SIG-M5 treated with dmso at 0.1 percent for 504 hours (cell line): ENCODE data around the gene PARP8.

Source experiments
- DNase-seq: peaks from one replicate; lab custom pipeline; 2025; ENCODE audit not compliant: unreplicated experiment; lab: John Stamatoyannopoulos, UW

PARP8 gene

DNA sequence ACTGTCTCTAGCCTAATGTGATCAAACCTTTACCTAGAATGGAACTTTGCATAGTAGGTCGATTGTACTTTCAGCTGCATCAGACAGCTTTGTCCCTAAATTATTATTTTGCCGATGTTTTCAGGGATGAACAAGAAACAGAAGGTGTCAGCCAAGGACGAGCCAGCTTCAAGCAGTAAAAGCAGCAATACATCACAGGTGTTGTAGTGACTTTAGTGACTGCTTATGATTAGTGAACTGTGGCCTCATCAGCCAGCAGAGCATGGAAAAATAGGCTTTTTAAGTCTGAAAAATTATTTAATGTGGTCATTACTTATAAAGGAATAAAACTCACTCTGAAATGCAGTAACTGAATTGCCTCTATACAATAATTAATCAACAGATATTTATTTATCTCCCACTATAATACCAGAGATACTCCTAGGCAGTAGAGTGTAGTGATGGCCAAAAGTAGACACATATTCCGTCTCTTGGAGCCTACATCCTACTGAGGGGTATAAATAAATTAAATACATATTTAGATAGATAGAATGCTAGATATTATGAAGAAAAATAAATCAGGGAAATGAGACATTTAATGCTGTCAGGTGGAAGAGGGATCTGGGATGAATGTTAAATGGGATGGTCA is 166.3 kb downstream of the PARP8 start:
- no peak for DNase-seq

GRCh38 chr5:50836356-50836755 is 169.9 kb downstream of the PARP8 start:
- no peak for DNase-seq

DNA sequence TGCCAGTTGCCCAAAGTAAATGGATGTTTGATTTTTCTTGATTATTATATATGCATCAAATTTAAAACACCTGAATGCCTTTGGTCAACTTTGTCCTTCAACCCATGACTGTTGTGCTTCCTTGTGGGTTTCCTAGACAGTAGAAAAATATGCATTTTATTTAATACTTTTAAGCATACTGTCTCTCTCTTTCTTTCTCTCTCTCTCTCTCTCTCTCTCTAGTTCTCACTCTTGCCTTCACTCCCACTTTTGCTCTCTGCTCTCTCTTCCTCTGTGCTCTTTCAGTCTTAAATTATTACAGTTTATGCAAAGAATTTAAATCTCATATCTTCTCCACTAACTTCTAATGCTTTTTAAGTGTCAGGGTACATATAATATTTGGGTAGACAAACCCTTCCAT is 173.0 kb downstream of the PARP8 start:
- DNase-seq, result no peak

DNA sequence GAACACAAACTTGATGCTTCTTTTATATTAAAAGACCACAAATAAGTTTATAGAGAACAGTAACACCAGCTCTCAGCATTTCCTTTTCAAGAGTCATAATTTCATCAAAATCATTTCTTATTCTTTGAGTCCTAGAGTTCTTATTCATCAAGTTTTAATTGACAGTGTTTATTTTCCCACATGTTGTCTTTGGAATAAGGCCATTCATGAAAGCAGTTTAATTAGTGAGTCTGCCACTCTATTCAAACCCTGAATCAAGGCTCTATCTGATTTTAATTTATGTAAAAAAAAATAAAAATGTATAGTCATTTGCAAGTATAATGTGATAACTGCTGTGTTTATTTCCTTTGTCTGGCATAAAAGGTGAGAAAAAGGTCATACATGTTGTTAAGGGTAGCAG is 176.7 kb downstream of the PARP8 start:
- DNase-seq, result no peak

DNA sequence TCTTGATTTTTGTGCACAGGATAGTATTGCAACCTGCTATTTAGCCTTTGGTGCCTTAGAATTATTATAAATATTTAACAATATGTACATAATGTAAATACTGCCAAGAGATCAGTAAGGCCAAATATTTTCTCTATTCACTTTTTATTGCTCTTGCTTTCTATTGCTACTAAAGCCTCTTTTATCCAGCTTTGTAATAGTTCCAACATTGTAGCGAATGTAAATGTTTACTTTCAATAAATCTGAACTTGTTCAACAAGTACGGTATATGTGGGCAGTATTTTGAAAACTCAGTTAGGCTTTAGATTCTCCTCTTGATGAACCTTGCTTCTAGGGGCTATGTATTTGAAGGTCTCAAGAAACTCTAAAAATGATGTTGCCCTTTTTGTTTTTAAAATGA is 179.8 kb downstream of the PARP8 start:
- no peak for DNase-seq

GRCh38 chr5:50849554-50849953 is 183.1 kb downstream of the PARP8 start:
- no peak for DNase-seq

GRCh38 chr5:50853151-50853550 is 186.7 kb downstream of the PARP8 start:
- DNase-seq, result peak; percentile 97

- no peak for DNase-seq
These were observed 187.6 kb downstream of the PARP8 start for GRCh38 chr5:50854082-50854481.

GRCh38 chr5:50855001-50855400 is 188.6 kb downstream of the PARP8 start:
- no peak for DNase-seq

- DNase-seq, result peak; percentile 75
These were observed 190.1 kb downstream of the PARP8 start for GRCh38 chr5:50856401-50857119.

DNA sequence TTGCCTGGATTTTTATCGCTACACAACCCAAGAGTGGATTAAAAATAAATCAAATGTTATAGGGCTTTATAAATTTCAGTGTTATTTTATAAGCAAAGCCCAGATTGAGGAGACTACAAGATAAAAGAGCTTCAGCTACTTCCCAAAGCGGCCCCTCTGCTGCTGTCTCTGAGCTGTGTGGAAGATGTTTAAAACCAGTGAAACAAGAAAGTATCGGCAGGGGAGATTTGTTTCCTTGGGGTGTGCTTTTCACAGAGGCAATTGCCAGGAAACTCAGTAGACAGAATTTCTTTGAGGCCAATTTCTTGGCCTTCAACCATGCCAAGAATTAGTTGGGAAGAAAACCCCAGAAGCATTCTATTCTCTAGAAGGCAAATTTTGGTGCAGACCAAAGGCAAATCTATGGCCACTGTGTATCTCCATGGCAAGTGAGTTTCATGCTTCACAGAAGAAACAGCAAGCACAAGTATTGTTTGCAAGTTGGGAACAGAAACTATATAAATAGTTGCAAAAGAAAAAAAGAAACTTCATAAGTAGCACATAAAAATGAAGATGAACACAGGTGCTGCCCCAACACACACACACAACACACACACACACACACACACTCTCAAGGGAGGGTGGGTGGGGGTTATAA is 197.2 kb downstream of the PARP8 start:
- no peak for DNase-seq

DNA sequence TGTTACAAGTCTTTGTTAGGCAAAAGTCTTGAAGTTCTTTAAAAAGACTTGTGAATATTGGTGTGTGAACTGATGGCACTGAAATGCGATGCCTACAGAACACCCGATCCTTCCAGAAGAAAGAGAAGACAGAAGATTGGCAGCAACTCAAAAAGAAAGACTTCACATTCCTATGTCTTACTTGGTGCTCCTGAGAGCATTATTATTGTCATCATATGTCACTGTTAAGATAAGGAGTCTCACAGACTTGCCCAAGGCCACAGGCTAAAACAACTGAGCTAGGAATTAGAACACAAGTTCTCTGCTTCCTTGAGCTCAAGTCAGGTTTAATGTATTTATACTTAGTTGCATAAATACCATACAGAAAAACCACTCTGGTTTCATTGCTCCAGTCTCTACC is 198.0 kb downstream of the PARP8 start:
- DNase-seq, result no peak

- DNase-seq, result no peak
These were observed 200.0 kb downstream of the PARP8 start for GRCh38 chr5:50866415-50866814.

DNA sequence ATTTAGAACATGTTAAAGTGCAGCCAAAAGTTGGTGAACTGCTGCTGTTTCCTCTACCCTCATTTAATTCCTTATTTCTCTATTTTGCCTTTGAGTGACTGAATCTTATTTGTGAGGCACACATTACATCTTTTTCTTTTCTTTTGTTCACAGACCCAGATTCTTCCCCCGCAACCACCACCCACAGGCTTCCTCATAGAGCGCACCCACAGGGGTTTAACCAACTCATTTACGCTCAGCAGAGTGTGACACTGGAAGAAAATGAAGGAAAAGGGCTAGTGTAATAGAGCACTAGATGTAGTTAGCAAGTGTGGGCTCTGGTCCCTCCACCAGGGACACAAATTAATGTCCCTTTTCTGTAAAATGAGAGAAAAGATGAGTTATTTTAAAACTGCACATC is 200.7 kb downstream of the PARP8 start:
- DNase-seq, result no peak

DNA sequence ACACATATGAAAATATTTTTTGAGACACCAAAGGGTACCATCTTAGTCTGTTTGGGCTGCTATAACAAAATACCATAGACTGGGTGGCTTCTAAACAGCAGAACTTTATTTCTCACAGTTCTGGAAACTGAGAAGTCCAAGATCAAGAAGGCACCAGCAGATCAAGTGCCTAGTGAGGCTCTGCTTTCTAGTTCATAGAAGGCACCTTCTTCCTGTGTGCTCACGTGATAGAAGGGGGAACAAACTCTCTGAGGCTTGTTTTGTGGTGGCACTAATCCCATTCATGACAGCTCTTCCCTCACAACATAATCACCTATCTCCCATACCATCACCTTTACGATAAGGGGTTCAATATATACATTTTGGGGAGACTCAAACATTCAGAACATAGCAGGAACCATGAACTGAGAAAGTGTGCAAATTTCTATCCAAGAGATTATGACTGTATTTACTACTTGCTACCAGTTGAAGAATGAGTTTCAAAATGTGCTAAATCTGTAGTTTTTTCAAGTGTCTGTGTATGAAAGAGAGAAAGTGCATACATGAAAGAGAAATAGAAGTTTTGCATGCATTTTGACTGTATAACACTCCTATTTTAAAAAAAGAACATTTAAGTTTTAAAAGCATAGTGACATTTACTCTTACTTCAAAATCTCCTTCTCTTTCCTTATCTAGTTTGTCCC is 207.3 kb downstream of the PARP8 start:
- DNase-seq, result no peak

GRCh38 chr5:50874306-50875001 is 208.0 kb downstream of the PARP8 start:
- DNase-seq, result peak; percentile 25

- DNase-seq, result no peak
These were observed 208.5 kb downstream of the PARP8 start for GRCh38 chr5:50875002-50875344.

GRCh38 chr5:50878470-50878869 is 212.0 kb downstream of the PARP8 start:
- DNase-seq, result no peak

DNA sequence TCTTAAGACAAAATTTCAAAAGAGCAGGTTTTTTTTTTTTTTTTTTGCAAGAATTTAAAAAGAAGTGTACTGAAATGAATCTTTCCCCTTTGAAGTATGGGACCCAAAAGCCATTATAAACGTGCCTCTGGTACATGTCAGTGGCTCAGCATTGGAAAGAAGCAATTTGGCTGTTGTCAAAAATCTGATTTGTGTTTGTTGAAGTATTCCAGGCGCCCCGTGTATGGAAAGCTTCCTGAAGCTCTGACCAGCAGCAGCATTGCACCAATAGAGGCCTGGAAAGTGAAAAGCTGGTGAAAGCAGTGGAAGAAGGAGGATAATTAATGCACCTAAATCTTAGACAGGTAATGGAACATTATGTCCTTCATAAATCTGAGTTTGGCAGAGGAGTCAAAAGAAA is 215.0 kb downstream of the PARP8 start:
- DNase-seq, result no peak

- DNase-seq, result no peak
These were observed 220.4 kb downstream of the PARP8 start for GRCh38 chr5:50886657-50887345.
